Karpas-422 (cell line): ENCODE results near the gene TYR. TPM values are rescaled to one million over a fixed set of nuclear protein-coding genes. Genes with fewer than 3 reads are reported as not detected.
"Not testable (repeated sequence)": the region's sequence is repeated elsewhere in the genome, so short reads cannot be mapped to it uniquely, and the experiment has no call there.

Experiments used
- DNase-seq: peaks from one replicate; pipeline ENCODE4 v3.0.0-alpha.2; 2015
- H2AFZ ChIP-seq: fragments of 200-600 bp; sonication (generic); 2 replicates; pipeline ENCODE4 v1.6.1; 2014; ENCODE audit warnings: antibody characterized with exemption, low read length, mixed read lengths
- H3K27ac ChIP-seq: fragments of 200-600 bp; sonication (generic); 2 replicates; pipeline ENCODE4 v1.5.1; 2014; ENCODE audit warnings: mild to moderate bottlenecking, low read length, moderate library complexity
- H3K27me3 ChIP-seq: fragments of 200-600 bp; sonication (generic); 2 replicates; pipeline ENCODE4 v1.6.1; 2014; ENCODE audit warnings: low read length, mixed read lengths
- H3K36me3 ChIP-seq: fragments of 200-600 bp; sonication (generic); 2 replicates; pipeline ENCODE4 v1.6.1; 2014; ENCODE audit warnings: low read length, mixed read lengths; ENCODE audit not compliant: insufficient read depth
- H3K4me1 ChIP-seq: fragments of 200-600 bp; sonication (generic); 2 replicates; pipeline ENCODE4 v1.6.1; 2014; ENCODE audit warnings: mild to moderate bottlenecking, low read length, mixed read lengths
- H3K4me2 ChIP-seq: fragments of 200-600 bp; sonication (generic); 2 replicates; pipeline ENCODE4 v1.6.1; 2014; ENCODE audit warnings: low read length, low read depth, mild to moderate bottlenecking; ENCODE audit not compliant: poor library complexity, severe bottlenecking
- H3K4me3 ChIP-seq: fragments of 200-600 bp; sonication (generic); 2 replicates; pipeline ENCODE4 v1.5.1; 2014; ENCODE audit warnings: mild to moderate bottlenecking, antibody characterized with exemption, low read length, mixed read lengths
- H3K79me2 ChIP-seq: fragments of 200-600 bp; sonication (generic); 2 replicates; pipeline ENCODE4 v1.6.1; 2014; ENCODE audit warnings: mild to moderate bottlenecking, low read length, mixed read lengths
- H3K9ac ChIP-seq: fragments of 200-600 bp; sonication (generic); 2 replicates; pipeline ENCODE4 v1.6.0; 2014; ENCODE audit warnings: low read length
- H3K9me2 ChIP-seq: fragments of 200-600 bp; sonication (generic), shearing (Covaris generic); replicated peaks from 2 replicates; pipeline ENCODE4 v1.6.0; 2014; ENCODE audit warnings: mild to moderate bottlenecking, low read length, moderate library complexity; ENCODE audit not compliant: insufficient read depth
- H3K9me3 ChIP-seq: fragments of 300-700, 200-600 bp; sonication (generic); 2 replicates; pipeline ENCODE4 v1.6.1; 2014; ENCODE audit warnings: low read length, mixed read lengths
- H4K20me1 ChIP-seq: fragments of 200-600 bp; sonication (generic); 2 replicates; pipeline ENCODE4 v1.6.1; 2014; ENCODE audit warnings: mild to moderate bottlenecking, antibody characterized with exemption, low read length, low read depth; ENCODE audit not compliant: insufficient read depth
- total RNA-seq: library from RNA; depleted of rRNA; stranded (reverse); fragments of >200 nt; shearing (Covaris generic); gene quantifications from 2 replicates; pipeline ENCODE4 v1.2.3, GENCODE V29; 2014; ENCODE audit warnings: low replicate concordance

Gene TYR
- total RNA-seq, 1 experiment from 2014 or later, result not detected

DNA sequence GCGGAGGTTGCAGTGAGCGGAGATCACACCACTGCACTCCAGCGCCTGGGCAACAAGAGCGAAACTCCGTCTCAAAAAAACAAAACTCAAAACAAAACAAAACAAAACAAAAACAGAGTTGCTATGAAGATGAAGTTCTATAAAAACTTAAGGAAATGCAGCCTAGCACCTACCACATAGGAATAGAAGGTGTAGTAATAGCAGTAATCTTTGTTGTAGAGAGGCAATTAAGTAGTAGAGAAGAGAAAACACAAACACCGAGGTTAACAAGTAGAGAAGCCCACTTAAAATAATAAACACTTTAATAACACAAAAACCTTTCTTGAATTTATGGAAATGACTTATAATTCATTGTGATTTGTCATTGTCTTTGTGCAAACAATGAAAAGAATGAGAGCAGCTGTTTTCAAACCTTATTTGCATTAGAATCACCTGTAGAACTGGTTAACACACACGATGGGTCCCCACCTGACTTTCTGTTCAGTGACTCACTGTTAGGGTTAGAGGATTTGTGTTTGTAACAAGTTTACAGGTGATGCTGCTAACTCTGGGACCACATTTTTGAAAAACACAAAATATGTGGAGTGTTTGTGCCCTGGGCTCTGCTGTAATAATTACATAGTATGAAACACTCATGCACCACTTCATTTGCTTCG, 43.1 kb downstream of the TYR start:
- DNase-seq, result no peak
- Histone ChIP-seq H3K4me2 (no peak overlapping the region), H3K27ac (no peak overlapping the region), H3K4me3 (no peak overlapping the region), H4K20me1 (no peaks in the 10 kb centered on the region), H3K9me2 (no peaks in the 10 kb centered on the region; the same call in 1 of the 2 replicates), H3K4me1 (no peaks in the 10 kb centered on the region), H2AFZ (no peak overlapping the region), H3K36me3 (no peaks in the 10 kb centered on the region), H3K27me3 (no peaks in the 10 kb centered on the region), H3K9ac (no peak overlapping the region), H3K9me3 (no peaks in the 10 kb centered on the region), H3K79me2 (no peaks in the 10 kb centered on the region)

DNA sequence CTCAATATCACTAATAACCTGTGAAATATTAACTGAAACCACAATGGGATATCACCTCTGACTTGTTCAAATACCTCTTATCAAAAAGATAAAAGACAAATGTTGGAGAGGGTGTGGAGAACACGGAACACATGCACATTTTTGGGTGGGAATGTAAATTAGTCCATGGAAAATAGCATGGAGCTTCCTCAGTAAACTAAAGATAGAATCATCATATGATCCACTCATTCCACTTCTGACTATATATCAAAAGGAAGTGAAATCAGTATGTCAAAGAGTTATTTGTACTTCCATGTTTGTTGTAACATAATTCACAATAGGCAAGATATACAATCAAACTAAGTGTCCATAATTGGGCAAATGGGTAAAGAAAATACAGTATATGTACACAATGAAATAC, 57.4 kb downstream of the TYR start:
- no peak overlapping the region for H3K27ac ChIP-seq
- H2AFZ ChIP-seq, result no peak overlapping the region
- no peaks in the 10 kb centered on the region for H3K27me3 ChIP-seq
- H3K4me1 ChIP-seq, result no peaks in the 10 kb centered on the region
- no peaks in the 10 kb centered on the region for H3K9me2 ChIP-seq
- no peak overlapping the region for H3K4me3 ChIP-seq
- no peaks in the 10 kb centered on the region for H3K36me3 ChIP-seq
- DNase-seq, result no peak
- no peak overlapping the region for H3K9ac ChIP-seq
- H3K4me2 ChIP-seq, result no peak overlapping the region
- no peaks in the 10 kb centered on the region for H3K79me2 ChIP-seq
- no peaks in the 10 kb centered on the region for H4K20me1 ChIP-seq
- peaks cover 22% of the 10 kb centered on the region for H3K9me3 ChIP-seq

DNA sequence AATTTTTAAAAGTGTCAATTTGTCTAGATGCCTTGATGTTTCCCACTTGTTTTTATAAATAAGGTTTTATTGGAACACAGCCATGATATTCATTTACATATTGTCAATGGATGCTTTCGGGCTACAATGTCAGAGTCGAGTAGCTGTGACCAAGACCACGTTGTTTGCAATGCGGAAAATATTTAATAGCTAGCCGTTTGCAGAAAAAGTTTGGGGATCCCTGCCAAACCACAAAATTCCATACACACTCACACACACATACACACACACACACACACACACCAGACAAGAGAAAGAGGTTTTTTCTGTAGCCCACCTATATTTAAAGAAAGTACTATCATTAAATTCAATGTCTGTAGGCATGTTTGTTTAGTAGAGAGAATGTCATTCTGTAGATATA, 58.3 kb downstream of the TYR start:
- no peak overlapping the region for H3K4me3 ChIP-seq
- no peaks in the 10 kb centered on the region for H3K27me3 ChIP-seq
- no peak overlapping the region for H3K4me2 ChIP-seq
- H3K9me2 ChIP-seq, result no peaks in the 10 kb centered on the region
- H4K20me1 ChIP-seq, result no peaks in the 10 kb centered on the region
- H2AFZ ChIP-seq, result no peak overlapping the region
- no peaks in the 10 kb centered on the region for H3K36me3 ChIP-seq
- DNase-seq, result no peak
- peaks cover 19% of the 10 kb centered on the region for H3K9me3 ChIP-seq
- no peak overlapping the region for H3K9ac ChIP-seq
- H3K79me2 ChIP-seq, result no peaks in the 10 kb centered on the region
- no peaks in the 10 kb centered on the region for H3K4me1 ChIP-seq
- no peak overlapping the region for H3K27ac ChIP-seq

DNA sequence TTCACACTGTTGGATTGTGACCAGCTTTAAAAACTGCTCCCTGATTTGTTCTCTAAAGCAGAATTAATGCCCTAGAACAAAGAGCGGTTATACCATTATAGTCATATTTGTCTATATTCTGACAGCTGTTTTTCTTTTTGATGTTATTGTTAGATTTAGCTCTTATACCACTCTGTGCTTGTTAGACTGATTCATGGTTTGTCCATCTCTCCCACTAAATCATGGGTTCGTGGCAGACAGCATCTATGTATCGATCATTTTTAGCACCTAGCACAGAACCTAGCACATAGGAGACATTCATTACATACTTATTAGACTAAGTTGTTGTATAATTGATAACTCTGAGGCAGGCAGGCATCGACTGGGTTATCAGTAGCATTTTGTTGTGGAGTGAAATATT, 69.3 kb downstream of the TYR start:
- not testable (repeated sequence) for H4K20me1 ChIP-seq, H3K79me2 ChIP-seq, H3K4me3 ChIP-seq, H3K4me2 ChIP-seq, DNase-seq, H3K27ac ChIP-seq, H2AFZ ChIP-seq, H3K36me3 ChIP-seq, H3K9me2 ChIP-seq, H3K9me3 ChIP-seq, H3K27me3 ChIP-seq, H3K4me1 ChIP-seq, H3K9ac ChIP-seq

- Histone ChIP-seq H3K4me3 (no peak overlapping the region), H4K20me1 (no peaks in the 10 kb centered on the region), H3K9ac (no peak overlapping the region), H3K27me3 (no peaks in the 10 kb centered on the region; the same call in 1 of the 2 replicates), H3K27ac (no peak overlapping the region), H3K4me2 (no peak overlapping the region), H3K79me2 (no peaks in the 10 kb centered on the region), H3K9me2 (no peaks in the 10 kb centered on the region), H3K36me3 (no peaks in the 10 kb centered on the region), H3K9me3 (no peaks in the 10 kb centered on the region), H3K4me1 (no peaks in the 10 kb centered on the region), H2AFZ (no peak overlapping the region)
- no peak for DNase-seq
These were observed 71.5 kb downstream of the TYR start for GRCh38 chr11:89249196-89249595.

DNA sequence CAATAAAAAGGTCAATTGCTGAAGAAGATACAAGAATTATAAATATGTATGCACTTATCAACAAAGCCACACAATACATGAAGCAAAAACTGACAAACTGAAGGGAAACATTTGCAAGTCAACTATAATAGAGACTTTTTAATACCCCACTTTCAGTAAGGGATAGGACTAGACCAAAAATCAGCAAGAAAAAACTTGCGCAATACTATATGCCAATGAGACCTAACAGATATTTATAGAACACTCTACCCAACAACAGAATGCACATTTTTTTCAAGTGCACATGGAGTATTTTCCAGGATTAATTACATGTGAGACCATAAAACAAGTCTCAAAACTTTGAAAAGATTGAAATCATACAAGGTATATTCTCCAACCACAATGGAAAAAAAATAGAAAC, 83.8 kb downstream of the TYR start:
- not testable (repeated sequence) for H3K79me2 ChIP-seq, H3K27me3 ChIP-seq, H4K20me1 ChIP-seq, H3K9me2 ChIP-seq, H3K36me3 ChIP-seq, H3K4me1 ChIP-seq, DNase-seq, H3K27ac ChIP-seq, H3K4me2 ChIP-seq, H2AFZ ChIP-seq, H3K9ac ChIP-seq, H3K4me3 ChIP-seq
- peaks cover 15% of the 10 kb centered on the region for H3K9me3 ChIP-seq

- Histone ChIP-seq H2AFZ (no peak overlapping the region), H3K4me3 (no peak overlapping the region), H3K36me3 (no peaks in the 10 kb centered on the region), H3K4me2 (no peak overlapping the region), H4K20me1 (no peaks in the 10 kb centered on the region), H3K79me2 (no peaks in the 10 kb centered on the region), H3K4me1 (no peaks in the 10 kb centered on the region), H3K27me3 (no peaks in the 10 kb centered on the region), H3K9ac (no peak overlapping the region), H3K9me3 (no peaks in the 10 kb centered on the region), H3K27ac (no peak overlapping the region), H3K9me2 (no peaks in the 10 kb centered on the region)
- no peak for DNase-seq
These were observed 90.1 kb downstream of the TYR start for GRCh38 chr11:89267660-89268302.

GRCh38 chr11:89272540-89273088, 94.9 kb downstream of the TYR start:
- not testable (repeated sequence) for H3K36me3 ChIP-seq, H3K4me1 ChIP-seq

More at GRCh38 chr11:89272540-89273088, 94.9 kb downstream of the TYR start:
- DNase-seq, H3K9ac ChIP-seq, H3K4me2 ChIP-seq, H2AFZ ChIP-seq, H3K9me3 ChIP-seq, H3K9me2 ChIP-seq, H3K79me2 ChIP-seq, H3K4me3 ChIP-seq, H3K27me3 ChIP-seq, H4K20me1 ChIP-seq, H3K27ac ChIP-seq: not testable (repeated sequence)
